ENCODE measurements around the gene OSBPL5.

DNA sequence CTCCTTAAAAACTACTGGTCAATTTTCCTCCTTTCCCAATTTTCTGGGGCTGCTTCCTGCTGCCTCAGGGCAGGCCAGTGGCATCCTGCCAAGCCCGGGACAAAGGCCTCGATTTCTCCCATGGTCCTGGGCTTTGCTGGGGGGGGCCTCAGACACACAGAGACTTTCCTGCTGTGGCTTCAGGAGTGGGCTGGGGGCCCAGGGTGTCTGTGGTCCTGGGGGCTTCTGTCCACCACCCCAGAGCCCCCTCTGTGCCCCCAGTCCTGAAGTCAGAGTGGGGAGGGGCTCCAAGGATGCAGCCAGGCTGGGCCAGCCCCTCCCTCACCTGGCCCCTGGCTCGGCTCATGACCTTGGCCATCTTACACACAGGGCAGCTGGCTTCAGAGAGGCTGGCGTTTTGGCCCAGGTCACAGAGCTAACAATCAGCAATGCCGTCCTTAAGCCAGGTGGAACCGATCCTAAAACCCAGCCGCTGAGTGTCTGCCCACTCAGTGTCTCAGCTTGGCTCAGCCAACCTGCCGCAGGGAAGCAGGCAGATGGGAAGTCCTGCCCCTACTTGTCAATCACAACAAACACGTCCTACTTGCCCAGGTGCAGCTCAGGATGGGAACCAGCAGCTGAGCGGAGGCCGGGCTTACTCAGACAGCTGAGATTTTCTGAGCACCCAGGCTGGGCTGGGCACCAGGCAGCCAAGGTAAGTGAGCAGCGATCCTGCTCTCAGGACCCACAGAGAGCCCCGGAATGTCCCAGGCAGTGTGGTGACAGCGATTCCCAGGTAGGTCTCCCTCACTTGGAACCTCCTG, 34.6 kb downstream of the OSBPL5 start:
- TF ChIP-seq CTCF (IDR thresholded peaks at IDR 0.05; ENCODE audit: low read depth, low read length) = no peak
- no peak for TF ChIP-seq EZH2phosphoT487 (IDR thresholded peaks at IDR 0.05; ENCODE audit: low read depth)
